HepG2 (cell line): ENCODE results near the gene RSAD1. TPM values are rescaled to one million over a fixed set of nuclear protein-coding genes. Genes with fewer than 3 reads are reported as not detected.

Experiments
- DMAP1 ChIP-seq: IDR thresholded peaks from 2 replicates; pipeline ENCODE4 v1.6.1; 2016
- ESRRA ChIP-seq: sonication (generic); formaldehyde crosslinking; IDR thresholded peaks from 2 replicates; pipeline ENCODE4 v1.5.1; 2020; ENCODE audit warnings: mild to moderate bottlenecking, low read depth, missing genetic modification reagents
- HHEX ChIP-seq: IDR thresholded peaks from 2 replicates; pipeline ENCODE4 v1.6.1; 2016; ENCODE audit warnings: control low read depth
- JARID2 ChIP-seq: sonication (generic); formaldehyde crosslinking; IDR thresholded peaks from 2 replicates; pipeline ENCODE4 v1.8.1; 2023; ENCODE audit warnings: missing genetic modification reagents, inconsistent platforms; ENCODE audit not compliant: insufficient replicate concordance
- KAT7 ChIP-seq: IDR thresholded peaks from 2 replicates; pipeline ENCODE4 v1.6.1; 2018; ENCODE audit warnings: borderline replicate concordance, missing compliant biosample characterization
- KDM2A ChIP-seq: sonication (generic); formaldehyde crosslinking; IDR thresholded peaks from 2 replicates; pipeline ENCODE4 v1.4.0; 2020; ENCODE audit warnings: low read depth, missing genetic modification reagents, borderline replicate concordance
- MEIS1 ChIP-seq: sonication (generic); formaldehyde crosslinking; IDR thresholded peaks from 2 replicates; pipeline ENCODE4 v1.9.0; 2021; ENCODE audit warnings: mild to moderate bottlenecking, missing genetic modification reagents, moderate library complexity, borderline replicate concordance
- MXD1 ChIP-seq: sonication (generic); formaldehyde crosslinking; IDR thresholded peaks from 2 replicates; pipeline ENCODE4 v1.4.0; 2020; ENCODE audit warnings: mild to moderate bottlenecking, missing genetic modification reagents
- MXD3 ChIP-seq: IDR thresholded peaks from 2 replicates; pipeline ENCODE4 v1.6.1; 2016; ENCODE audit warnings: mild to moderate bottlenecking, missing biosample characterization, missing genetic modification reagents
- MZF1 ChIP-seq: sonication (generic); formaldehyde crosslinking; IDR thresholded peaks from 2 replicates; pipeline ENCODE4 v1.8.1; 2023; ENCODE audit warnings: mild to moderate bottlenecking, missing genetic modification reagents, borderline replicate concordance
- NCOR1 ChIP-seq: fragments of 200-600 bp; sonication (generic); IDR thresholded peaks from 2 replicates; pipeline ENCODE4 v1.7.0; 2017; ENCODE audit warnings: antibody characterized with exemption, low read length, borderline replicate concordance
- PAX8 ChIP-seq: sonication (generic); formaldehyde crosslinking; IDR thresholded peaks from 2 replicates; pipeline ENCODE4 v1.8.0; 2022; ENCODE audit warnings: mild to moderate bottlenecking, missing genetic modification reagents, borderline replicate concordance
- PHF5A ChIP-seq: IDR thresholded peaks from one replicate; pipeline ENCODE4 v1.6.1; 2018; ENCODE audit warnings: low read depth, missing genetic modification reagents; ENCODE audit not compliant: unreplicated experiment
- SMC3 ChIP-seq: IDR thresholded peaks from 2 replicates; pipeline ENCODE4 v1.6.1; 2011; ENCODE audit warnings: low read length, improper control_type of control experiment
- ZNF574 ChIP-seq: sonication (generic); formaldehyde crosslinking; IDR thresholded peaks from 2 replicates; pipeline ENCODE4 v1.4.0; 2020; ENCODE audit warnings: missing genetic modification reagents
- ZNF597 ChIP-seq: sonication (generic); formaldehyde crosslinking; IDR thresholded peaks from 2 replicates; pipeline ENCODE4 v1.5.0; 2020; ENCODE audit warnings: missing genetic modification reagents
- ZNF607 ChIP-seq: sonication (generic); formaldehyde crosslinking; IDR thresholded peaks from 2 replicates; pipeline ENCODE4 v1.5.1; 2020; ENCODE audit warnings: missing genetic modification reagents, mild to moderate bottlenecking, borderline replicate concordance
- ZNF775 ChIP-seq: sonication (generic); formaldehyde crosslinking; IDR thresholded peaks from 2 replicates; pipeline ENCODE4 v1.4.0; 2020; ENCODE audit warnings: missing genetic modification reagents, mild to moderate bottlenecking, moderate library complexity, borderline replicate concordance
- ZNF883 ChIP-seq: sonication (generic); formaldehyde crosslinking; IDR thresholded peaks from 2 replicates; pipeline ENCODE4 v1.5.1; 2020; ENCODE audit warnings: mild to moderate bottlenecking, missing genetic modification reagents; ENCODE audit errors: not compliant biosample characterization
- polyA plus RNA-seq, 8 experiments: library from polyadenylated mRNA; depleted of rRNA in 3 of 8; stranded (reverse) in 7 of 8; unstranded in 1 of 8; fragments of >200 nt; fragmentation: Illumina TruSeq in 4 of 8; extraction: Trizol in 4 of 8; gene quantifications; 2 replicates each; pipeline versions ENCODE4 v1.2.1 to v1.2.3, GENCODE V29; 2011 to 2016; ENCODE audit warnings: low read depth in 4 of 8, missing spikeins in 1 of 8, mixed read lengths in 1 of 8; ENCODE audit not compliant: insufficient read depth in 1 of 8
- total RNA-seq, 5 experiments: library from RNA; depleted of rRNA; stranded (reverse); fragments of >200 nt; fragmentation: Illumina TruSeq; extraction: Trizol; gene quantifications; 2 replicates each; pipeline ENCODE4 v1.2.3, GENCODE V29; 2016; ENCODE audit warnings: low read depth in 1 of 5
- TF ChIP-seq, protein P1 (sequence below): sonication (generic); formaldehyde crosslinking; IDR thresholded peaks from 2 replicates; pipeline ENCODE4 v1.8.0; 2022; ENCODE audit warnings: missing genetic modification reagents, mild to moderate bottlenecking, borderline replicate concordance
- TF ChIP-seq, protein P2 (sequence below): sonication (generic); formaldehyde crosslinking; IDR thresholded peaks from 2 replicates; pipeline ENCODE4 v1.4.0; 2020; ENCODE audit warnings: missing genetic modification reagents, borderline replicate concordance

The RSAD1 gene
- total and polyA plus RNA-seq, 2 of the 13 experiments (the other 11 are each of a cell fraction or from before 2014, with no cell fraction given), result 22.7 to 27.7 TPM

DNA sequence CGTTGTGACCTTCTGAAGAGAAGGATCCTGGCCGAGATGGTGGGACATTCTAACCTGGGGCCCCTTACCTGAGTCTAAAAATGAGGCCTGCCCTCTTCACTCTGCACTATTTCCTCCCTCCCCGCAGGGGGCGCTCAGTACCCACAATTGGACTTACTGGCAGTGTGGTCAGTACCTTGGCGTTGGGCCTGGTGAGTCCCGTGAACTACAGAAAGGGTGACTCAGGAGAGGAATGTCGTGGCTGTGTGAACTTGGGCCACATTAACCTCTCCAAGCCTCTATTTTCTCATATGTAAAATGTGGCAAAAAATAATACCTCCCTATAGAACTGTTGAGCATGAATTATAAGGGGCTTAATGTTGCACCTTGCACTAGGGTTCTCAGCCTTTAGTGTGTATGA is 3.9 kb downstream of the RSAD1 start (continued):
- TF ChIP-seq, protein P1, sequence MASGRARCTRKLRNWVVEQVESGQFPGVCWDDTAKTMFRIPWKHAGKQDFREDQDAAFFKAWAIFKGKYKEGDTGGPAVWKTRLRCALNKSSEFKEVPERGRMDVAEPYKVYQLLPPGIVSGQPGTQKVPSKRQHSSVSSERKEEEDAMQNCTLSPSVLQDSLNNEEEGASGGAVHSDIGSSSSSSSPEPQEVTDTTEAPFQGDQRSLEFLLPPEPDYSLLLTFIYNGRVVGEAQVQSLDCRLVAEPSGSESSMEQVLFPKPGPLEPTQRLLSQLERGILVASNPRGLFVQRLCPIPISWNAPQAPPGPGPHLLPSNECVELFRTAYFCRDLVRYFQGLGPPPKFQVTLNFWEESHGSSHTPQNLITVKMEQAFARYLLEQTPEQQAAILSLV (CRISPR knock-in tag), result no peak
- no peak for TF ChIP-seq MXD1 (CRISPR knock-in tag)
- TF ChIP-seq PHF5A (CRISPR knock-in tag), result peak; percentile 83
- peak; percentile 97 for TF ChIP-seq SMC3
- TF ChIP-seq ZNF775 (CRISPR knock-in tag), result peak; percentile 93
- TF ChIP-seq DMAP1, result peak; percentile 56; the same call in 1 of the 2 replicates
- no peak for TF ChIP-seq NCOR1
- TF ChIP-seq HHEX (CRISPR knock-in tag), result no peak
- TF ChIP-seq MEIS1 (CRISPR knock-in tag), result no peak
- TF ChIP-seq ESRRA (CRISPR knock-in tag), result 0 out of 2 replicates have a peak, but pooled peaks have one; percentile 58
- TF ChIP-seq MXD3 (CRISPR knock-in tag), result no peak
- TF ChIP-seq ZNF607 (CRISPR knock-in tag), result no peak
- peak; percentile 92 for TF ChIP-seq KDM2A (CRISPR knock-in tag)
- TF ChIP-seq JARID2 (CRISPR knock-in tag), result peak; percentile 76
- no peak for TF ChIP-seq KAT7 (CRISPR knock-in tag)
- TF ChIP-seq ZNF883, result no peak
- peak; percentile 97 for TF ChIP-seq ZNF574 (CRISPR knock-in tag)
- TF ChIP-seq, protein P2, sequence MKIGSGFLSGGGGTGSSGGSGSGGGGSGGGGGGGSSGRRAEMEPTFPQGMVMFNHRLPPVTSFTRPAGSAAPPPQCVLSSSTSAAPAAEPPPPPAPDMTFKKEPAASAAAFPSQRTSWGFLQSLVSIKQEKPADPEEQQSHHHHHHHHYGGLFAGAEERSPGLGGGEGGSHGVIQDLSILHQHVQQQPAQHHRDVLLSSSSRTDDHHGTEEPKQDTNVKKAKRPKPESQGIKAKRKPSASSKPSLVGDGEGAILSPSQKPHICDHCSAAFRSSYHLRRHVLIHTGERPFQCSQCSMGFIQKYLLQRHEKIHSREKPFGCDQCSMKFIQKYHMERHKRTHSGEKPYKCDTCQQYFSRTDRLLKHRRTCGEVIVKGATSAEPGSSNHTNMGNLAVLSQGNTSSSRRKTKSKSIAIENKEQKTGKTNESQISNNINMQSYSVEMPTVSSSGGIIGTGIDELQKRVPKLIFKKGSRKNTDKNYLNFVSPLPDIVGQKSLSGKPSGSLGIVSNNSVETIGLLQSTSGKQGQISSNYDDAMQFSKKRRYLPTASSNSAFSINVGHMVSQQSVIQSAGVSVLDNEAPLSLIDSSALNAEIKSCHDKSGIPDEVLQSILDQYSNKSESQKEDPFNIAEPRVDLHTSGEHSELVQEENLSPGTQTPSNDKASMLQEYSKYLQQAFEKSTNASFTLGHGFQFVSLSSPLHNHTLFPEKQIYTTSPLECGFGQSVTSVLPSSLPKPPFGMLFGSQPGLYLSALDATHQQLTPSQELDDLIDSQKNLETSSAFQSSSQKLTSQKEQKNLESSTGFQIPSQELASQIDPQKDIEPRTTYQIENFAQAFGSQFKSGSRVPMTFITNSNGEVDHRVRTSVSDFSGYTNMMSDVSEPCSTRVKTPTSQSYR (CRISPR knock-in tag), result no peak; the same call in 1 of the 2 replicates
- TF ChIP-seq ZNF597 (CRISPR knock-in tag), result no peak
- no peak for TF ChIP-seq MZF1
- TF ChIP-seq PAX8 (CRISPR knock-in tag), result no peak
